Measurements from ENCODE around the gene GPX4.

The GPX4 gene

DNA sequence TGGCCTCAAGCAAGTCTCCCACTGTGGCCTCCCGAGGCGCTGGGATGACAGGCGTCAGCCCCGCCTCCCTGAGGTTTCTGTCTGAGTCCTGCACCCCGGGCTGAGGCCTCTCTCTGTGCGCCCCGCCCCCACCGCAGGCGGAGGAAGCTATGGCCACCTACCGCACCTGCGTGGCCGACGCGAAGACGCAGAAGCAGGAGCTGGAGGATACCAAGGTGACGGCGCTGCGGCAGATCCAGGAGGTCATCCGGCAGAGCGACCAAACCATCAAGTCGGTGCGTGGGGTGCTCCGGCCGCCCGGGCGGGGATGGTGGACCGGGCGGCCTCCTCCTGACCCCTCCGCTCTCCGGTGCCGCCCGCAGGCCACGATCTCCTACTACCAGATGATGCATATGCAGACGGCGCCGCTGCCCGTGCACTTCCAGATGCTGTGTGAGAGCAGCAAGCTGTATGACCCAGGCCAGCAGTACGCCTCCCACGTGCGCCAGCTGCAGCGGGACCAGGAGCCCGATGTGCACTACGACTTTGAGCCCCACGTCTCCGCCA, 24.2 kb upstream of the GPX4 start:
- 93 to 94% methylated on average over 45 of the region's 45 CpGs for WGBS, 2 experiments
- H3K4me3 ChIP-seq (ENCODE audit: insufficient read depth, low read depth, low read length): no peak overlapping the region

DNA sequence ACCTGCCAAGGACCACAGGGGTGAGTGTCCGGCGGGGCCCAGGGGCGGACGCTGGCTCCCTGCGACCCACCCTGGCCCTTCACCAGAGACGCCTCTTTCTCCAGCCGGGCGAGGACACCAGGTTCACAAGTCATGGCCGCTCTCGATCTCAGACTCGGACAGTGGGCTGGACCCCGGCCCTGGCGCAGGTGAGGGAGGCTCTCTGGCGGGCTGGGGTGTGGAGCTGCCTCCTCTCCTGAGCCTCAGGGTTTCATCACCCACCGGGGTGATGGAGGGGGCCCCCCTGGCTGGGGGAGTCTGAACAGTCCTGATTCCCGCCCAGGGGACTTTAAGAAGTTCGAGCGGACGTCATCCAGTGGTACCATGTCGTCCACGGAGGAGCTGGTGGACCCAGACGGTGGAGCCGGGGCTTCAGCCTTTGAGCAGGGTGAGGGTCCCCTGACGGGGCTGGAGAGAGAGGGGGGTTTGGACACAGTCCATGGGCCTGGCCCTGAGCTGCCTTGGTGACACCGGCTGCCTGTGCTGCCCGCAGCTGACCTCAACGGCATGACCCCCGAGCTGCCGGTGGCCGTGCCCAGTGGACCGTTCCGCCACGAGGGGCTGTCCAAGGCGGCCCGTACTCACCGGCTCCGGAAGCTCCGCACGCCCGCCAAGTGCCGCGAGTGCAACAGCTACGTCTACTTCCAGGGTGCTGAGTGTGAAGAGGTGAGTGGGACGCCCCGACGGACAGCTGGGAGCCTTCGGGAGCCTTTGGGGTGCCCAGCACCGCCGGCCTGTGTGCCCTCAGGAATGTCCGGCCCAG, 23.2 kb upstream of the GPX4 start:
- Histone ChIP-seq H3K36me3 (ENCODE audit: control insufficient read depth, insufficient read depth, low read length) (peaks cover 8% of the 10 kb centered on the region), H3K4me1 (ENCODE audit: control insufficient read depth, insufficient read depth, low read length) (peaks cover 3% of the 10 kb centered on the region), H3K9me3 (ENCODE audit: control insufficient read depth, low read length) (no peaks in the 10 kb centered on the region), H3K27me3 (ENCODE audit: control insufficient read depth, insufficient read depth, low read length, poor library complexity, severe bottlenecking) (no peaks in the 10 kb centered on the region), H3K27ac (ENCODE audit: insufficient read depth, low read depth, low read length, poor library complexity, severe bottlenecking) (no peak overlapping the region), H3K4me3 (ENCODE audit: insufficient read depth, low read depth, low read length) (no peak overlapping the region)
- WGBS, 2 experiments: 96% methylated on average over 50 of the region's 50 CpGs

More for the DNA sequence above, 24.2 kb upstream of the GPX4 start:
- H3K27ac ChIP-seq (ENCODE audit: insufficient read depth, low read depth, low read length, poor library complexity, severe bottlenecking): no peak overlapping the region
- peaks cover 9% of the 10 kb centered on the region for H3K36me3 ChIP-seq (ENCODE audit: control insufficient read depth, insufficient read depth, low read length)
- no peaks in the 10 kb centered on the region for H3K27me3 ChIP-seq (ENCODE audit: control insufficient read depth, insufficient read depth, low read length, poor library complexity, severe bottlenecking)
- H3K4me1 ChIP-seq (ENCODE audit: control insufficient read depth, insufficient read depth, low read length): peaks cover 3% of the 10 kb centered on the region
- H3K9me3 ChIP-seq (ENCODE audit: control insufficient read depth, low read length): no peaks in the 10 kb centered on the region

GRCh38 chr19:1081301-1082164, 22.3 kb upstream of the GPX4 start:
- Histone ChIP-seq H3K4me3 (ENCODE audit: insufficient read depth, low read depth, low read length) (no peak overlapping the region), H3K9me3 (ENCODE audit: control insufficient read depth, low read length) (no peaks in the 10 kb centered on the region), H3K27me3 (ENCODE audit: control insufficient read depth, insufficient read depth, low read length, poor library complexity, severe bottlenecking) (no peaks in the 10 kb centered on the region), H3K36me3 (ENCODE audit: control insufficient read depth, insufficient read depth, low read length) (peaks cover 8% of the 10 kb centered on the region), H3K27ac (ENCODE audit: insufficient read depth, low read depth, low read length, poor library complexity, severe bottlenecking) (no peak overlapping the region), H3K4me1 (ENCODE audit: control insufficient read depth, insufficient read depth, low read length) (peaks cover 3% of the 10 kb centered on the region)
- WGBS, 2 experiments: 87 to 88% methylated on average over 58 of the region's 58 CpGs

DNA sequence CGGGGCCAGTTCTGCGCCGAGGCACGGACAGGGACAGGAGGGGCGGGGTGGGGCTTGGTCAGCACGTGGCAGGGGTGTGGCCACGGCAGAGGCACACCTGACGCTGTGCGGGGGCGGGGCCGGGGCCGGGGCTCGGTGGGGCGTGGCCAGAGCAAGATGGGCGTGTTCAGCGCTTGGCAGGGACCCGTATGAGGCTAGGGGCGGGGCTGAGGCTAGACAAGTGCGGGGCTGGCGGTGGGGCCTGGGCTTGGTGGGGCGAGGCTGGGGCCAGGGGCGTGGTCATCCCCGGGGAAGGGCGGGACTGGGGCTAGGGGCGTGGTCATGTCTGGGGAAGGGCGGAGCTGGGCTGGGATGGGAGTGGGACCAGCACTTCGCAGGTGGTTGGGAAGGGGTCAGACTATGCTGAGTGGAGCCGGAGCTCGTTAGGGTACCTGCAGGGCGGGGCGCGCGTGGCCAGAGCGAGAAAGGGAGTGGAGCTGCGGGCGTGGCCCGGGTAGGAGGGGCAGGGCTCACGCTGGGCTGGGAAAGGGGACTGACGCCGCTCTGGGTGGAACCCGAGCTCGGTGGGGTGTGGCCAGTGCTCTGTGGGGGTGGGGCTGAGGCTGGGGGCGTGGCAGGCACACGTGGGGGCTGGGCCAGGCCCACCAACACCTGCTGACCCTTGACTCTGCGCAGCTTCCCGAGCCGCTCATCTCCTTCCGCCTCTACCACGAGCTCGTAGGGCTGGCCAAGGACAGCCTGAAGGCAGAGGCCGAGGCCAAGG, 21.4 kb upstream of the GPX4 start:
- H3K27me3 ChIP-seq (ENCODE audit: control insufficient read depth, insufficient read depth, low read length, poor library complexity, severe bottlenecking): no peaks in the 10 kb centered on the region
- peaks cover 8% of the 10 kb centered on the region for H3K36me3 ChIP-seq (ENCODE audit: control insufficient read depth, insufficient read depth, low read length)
- H3K27ac ChIP-seq (ENCODE audit: insufficient read depth, low read depth, low read length, poor library complexity, severe bottlenecking): no peak overlapping the region
- peaks cover 3% of the 10 kb centered on the region for H3K4me1 ChIP-seq (ENCODE audit: control insufficient read depth, insufficient read depth, low read length)
- no peak overlapping the region for H3K4me3 ChIP-seq (ENCODE audit: insufficient read depth, low read depth, low read length)
- no peaks in the 10 kb centered on the region for H3K9me3 ChIP-seq (ENCODE audit: control insufficient read depth, low read length)
- WGBS, 2 experiments: 37 to 49% methylated on average over 51 of the region's 51 CpGs

- peaks cover 8% of the 10 kb centered on the region for H3K36me3 ChIP-seq (ENCODE audit: control insufficient read depth, insufficient read depth, low read length)
These were observed 20.6 kb upstream of the GPX4 start for GRCh38 chr19:1082928-1083816.

GRCh38 chr19:1084024-1084868, 19.5 kb upstream of the GPX4 start:
- WGBS, 2 experiments: 96 to 97% methylated on average over 43 of the region's 43 CpGs
- H3K27ac ChIP-seq (ENCODE audit: insufficient read depth, low read depth, low read length, poor library complexity, severe bottlenecking): no peak overlapping the region
- H3K27me3 ChIP-seq (ENCODE audit: control insufficient read depth, insufficient read depth, low read length, poor library complexity, severe bottlenecking): no peaks in the 10 kb centered on the region
- H3K9me3 ChIP-seq (ENCODE audit: control insufficient read depth, low read length): no peaks in the 10 kb centered on the region
- peaks cover 13% of the 10 kb centered on the region for H3K36me3 ChIP-seq (ENCODE audit: control insufficient read depth, insufficient read depth, low read length)
- H3K4me3 ChIP-seq (ENCODE audit: insufficient read depth, low read depth, low read length): no peak overlapping the region
- peaks cover 3% of the 10 kb centered on the region for H3K4me1 ChIP-seq (ENCODE audit: control insufficient read depth, insufficient read depth, low read length)

More at GRCh38 chr19:1082928-1083816, 20.6 kb upstream of the GPX4 start:
- Histone ChIP-seq H3K4me1 (ENCODE audit: control insufficient read depth, insufficient read depth, low read length) (peaks cover 3% of the 10 kb centered on the region), H3K9me3 (ENCODE audit: control insufficient read depth, low read length) (no peaks in the 10 kb centered on the region), H3K4me3 (ENCODE audit: insufficient read depth, low read depth, low read length) (no peak overlapping the region), H3K27me3 (ENCODE audit: control insufficient read depth, insufficient read depth, low read length, poor library complexity, severe bottlenecking) (no peaks in the 10 kb centered on the region), H3K27ac (ENCODE audit: insufficient read depth, low read depth, low read length, poor library complexity, severe bottlenecking) (no peak overlapping the region)
- WGBS, 2 experiments: 94% methylated on average over 59 of the region's 59 CpGs

- 83 to 84% methylated on average over 8 of the region's 8 CpGs for WGBS, 2 experiments
- Histone ChIP-seq H3K9me3 (ENCODE audit: control insufficient read depth, low read length) (no peaks in the 10 kb centered on the region), H3K4me1 (ENCODE audit: control insufficient read depth, insufficient read depth, low read length) (peaks cover 3% of the 10 kb centered on the region), H3K36me3 (ENCODE audit: control insufficient read depth, insufficient read depth, low read length) (peaks cover 14% of the 10 kb centered on the region), H3K27ac (ENCODE audit: insufficient read depth, low read depth, low read length, poor library complexity, severe bottlenecking) (no peak overlapping the region), H3K27me3 (ENCODE audit: control insufficient read depth, insufficient read depth, low read length, poor library complexity, severe bottlenecking) (no peaks in the 10 kb centered on the region), H3K4me3 (ENCODE audit: insufficient read depth, low read depth, low read length) (no peak overlapping the region)
These were observed 18.6 kb upstream of the GPX4 start for GRCh38 chr19:1085053-1085658.

DNA sequence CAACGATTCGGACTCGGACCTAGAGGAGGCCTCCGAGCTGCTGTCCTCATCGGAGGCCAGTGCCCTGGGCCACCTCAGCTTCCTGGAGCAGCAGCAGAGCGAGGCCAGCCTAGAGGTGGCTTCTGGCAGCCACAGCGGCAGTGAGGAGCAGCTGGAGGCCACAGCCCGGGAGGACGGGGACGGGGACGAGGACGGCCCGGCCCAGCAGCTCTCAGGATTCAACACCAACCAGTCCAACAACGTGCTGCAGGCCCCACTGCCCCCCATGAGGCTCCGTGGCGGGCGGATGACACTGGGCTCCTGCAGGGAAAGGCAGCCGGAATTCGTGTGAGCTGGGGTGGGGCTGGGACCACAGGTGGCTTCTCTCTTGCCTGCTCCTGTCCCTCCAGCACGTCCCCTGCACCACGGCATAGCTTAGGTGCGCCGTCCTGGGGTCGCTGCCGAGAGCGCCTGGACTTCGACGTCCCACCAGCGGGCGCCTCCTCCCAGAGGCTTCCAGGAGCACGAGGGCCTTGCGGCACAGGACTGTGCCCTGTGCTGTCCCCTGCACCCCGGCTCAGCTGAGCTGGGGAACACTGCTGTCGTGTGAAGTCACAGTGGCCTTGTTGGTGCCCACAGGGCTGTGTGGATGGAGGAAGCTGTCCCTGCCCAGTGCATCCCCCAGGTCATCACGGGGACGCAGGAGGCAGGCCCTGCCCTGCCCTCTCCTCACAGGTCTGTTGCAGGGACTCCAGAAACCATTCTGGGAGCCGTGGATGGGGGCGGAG, 17.9 kb upstream of the GPX4 start:
- H3K9me3 ChIP-seq (ENCODE audit: control insufficient read depth, low read length): no peaks in the 10 kb centered on the region
- H3K27me3 ChIP-seq (ENCODE audit: control insufficient read depth, insufficient read depth, low read length, poor library complexity, severe bottlenecking): no peaks in the 10 kb centered on the region
- H3K4me3 ChIP-seq (ENCODE audit: insufficient read depth, low read depth, low read length): no peak overlapping the region
- H3K4me1 ChIP-seq (ENCODE audit: control insufficient read depth, insufficient read depth, low read length): peaks cover 3% of the 10 kb centered on the region
- 90 to 91% methylated on average over 38 of the region's 38 CpGs for WGBS, 2 experiments
- peaks cover 9% of the 10 kb centered on the region for H3K36me3 ChIP-seq (ENCODE audit: control insufficient read depth, insufficient read depth, low read length)
- no peak overlapping the region for H3K27ac ChIP-seq (ENCODE audit: insufficient read depth, low read depth, low read length, poor library complexity, severe bottlenecking)
